ENCODE measurements around the gene ULK4.

- TF ChIP-seq, protein P1, sequence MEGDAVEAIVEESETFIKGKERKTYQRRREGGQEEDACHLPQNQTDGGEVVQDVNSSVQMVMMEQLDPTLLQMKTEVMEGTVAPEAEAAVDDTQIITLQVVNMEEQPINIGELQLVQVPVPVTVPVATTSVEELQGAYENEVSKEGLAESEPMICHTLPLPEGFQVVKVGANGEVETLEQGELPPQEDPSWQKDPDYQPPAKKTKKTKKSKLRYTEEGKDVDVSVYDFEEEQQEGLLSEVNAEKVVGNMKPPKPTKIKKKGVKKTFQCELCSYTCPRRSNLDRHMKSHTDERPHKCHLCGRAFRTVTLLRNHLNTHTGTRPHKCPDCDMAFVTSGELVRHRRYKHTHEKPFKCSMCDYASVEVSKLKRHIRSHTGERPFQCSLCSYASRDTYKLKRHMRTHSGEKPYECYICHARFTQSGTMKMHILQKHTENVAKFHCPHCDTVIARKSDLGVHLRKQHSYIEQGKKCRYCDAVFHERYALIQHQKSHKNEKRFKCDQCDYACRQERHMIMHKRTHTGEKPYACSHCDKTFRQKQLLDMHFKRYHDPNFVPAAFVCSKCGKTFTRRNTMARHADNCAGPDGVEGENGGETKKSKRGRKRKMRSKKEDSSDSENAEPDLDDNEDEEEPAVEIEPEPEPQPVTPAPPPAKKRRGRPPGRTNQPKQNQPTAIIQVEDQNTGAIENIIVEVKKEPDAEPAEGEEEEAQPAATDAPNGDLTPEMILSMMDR (IDR thresholded peaks at IDR 0.05; ENCODE audit: insufficient read depth, low read length): no peak
- TF ChIP-seq POLR2AphosphoS5 (IDR thresholded peaks at IDR 0.05; ENCODE audit: low read depth): no peak
- TF ChIP-seq, protein P2, sequence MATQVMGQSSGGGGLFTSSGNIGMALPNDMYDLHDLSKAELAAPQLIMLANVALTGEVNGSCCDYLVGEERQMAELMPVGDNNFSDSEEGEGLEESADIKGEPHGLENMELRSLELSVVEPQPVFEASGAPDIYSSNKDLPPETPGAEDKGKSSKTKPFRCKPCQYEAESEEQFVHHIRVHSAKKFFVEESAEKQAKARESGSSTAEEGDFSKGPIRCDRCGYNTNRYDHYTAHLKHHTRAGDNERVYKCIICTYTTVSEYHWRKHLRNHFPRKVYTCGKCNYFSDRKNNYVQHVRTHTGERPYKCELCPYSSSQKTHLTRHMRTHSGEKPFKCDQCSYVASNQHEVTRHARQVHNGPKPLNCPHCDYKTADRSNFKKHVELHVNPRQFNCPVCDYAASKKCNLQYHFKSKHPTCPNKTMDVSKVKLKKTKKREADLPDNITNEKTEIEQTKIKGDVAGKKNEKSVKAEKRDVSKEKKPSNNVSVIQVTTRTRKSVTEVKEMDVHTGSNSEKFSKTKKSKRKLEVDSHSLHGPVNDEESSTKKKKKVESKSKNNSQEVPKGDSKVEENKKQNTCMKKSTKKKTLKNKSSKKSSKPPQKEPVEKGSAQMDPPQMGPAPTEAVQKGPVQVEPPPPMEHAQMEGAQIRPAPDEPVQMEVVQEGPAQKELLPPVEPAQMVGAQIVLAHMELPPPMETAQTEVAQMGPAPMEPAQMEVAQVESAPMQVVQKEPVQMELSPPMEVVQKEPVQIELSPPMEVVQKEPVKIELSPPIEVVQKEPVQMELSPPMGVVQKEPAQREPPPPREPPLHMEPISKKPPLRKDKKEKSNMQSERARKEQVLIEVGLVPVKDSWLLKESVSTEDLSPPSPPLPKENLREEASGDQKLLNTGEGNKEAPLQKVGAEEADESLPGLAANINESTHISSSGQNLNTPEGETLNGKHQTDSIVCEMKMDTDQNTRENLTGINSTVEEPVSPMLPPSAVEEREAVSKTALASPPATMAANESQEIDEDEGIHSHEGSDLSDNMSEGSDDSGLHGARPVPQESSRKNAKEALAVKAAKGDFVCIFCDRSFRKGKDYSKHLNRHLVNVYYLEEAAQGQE (IDR thresholded peaks at IDR 0.05; ENCODE audit: insufficient replicate concordance, low read depth): no peak
Observed at GRCh38 chr3:41565003-41565402, 396.9 kb downstream of the ULK4 start.
